ENCODE results near the gene ANO9.

The ANO9 gene

GRCh38 chr11:451738-452137, 9.9 kb upstream of the ANO9 start:
- H3K27me3 ChIP-seq (ENCODE audit: control insufficient read depth, insufficient read depth, low read length), result no peaks in the 10 kb centered on the region
- peaks cover 29% of the 10 kb centered on the region for H3K4me1 ChIP-seq (ENCODE audit: control insufficient read depth, insufficient read depth, low read length)
- H3K9ac ChIP-seq (ENCODE audit: low read depth, low read length), result no peak overlapping the region
- H3K9me3 ChIP-seq (ENCODE audit: control insufficient read depth, insufficient read depth, low read length), result no peaks in the 10 kb centered on the region
- H3K36me3 ChIP-seq (ENCODE audit: control insufficient read depth, insufficient read depth, low read length), result peaks cover 22% of the 10 kb centered on the region
- no peak overlapping the region for H3K27ac ChIP-seq (ENCODE audit: low read depth, low read length)
- peak overlapping the region; percentile 93; the same call in 1 of the 2 replicates for H3K4me3 ChIP-seq (ENCODE audit: low read depth, low read length)

DNA sequence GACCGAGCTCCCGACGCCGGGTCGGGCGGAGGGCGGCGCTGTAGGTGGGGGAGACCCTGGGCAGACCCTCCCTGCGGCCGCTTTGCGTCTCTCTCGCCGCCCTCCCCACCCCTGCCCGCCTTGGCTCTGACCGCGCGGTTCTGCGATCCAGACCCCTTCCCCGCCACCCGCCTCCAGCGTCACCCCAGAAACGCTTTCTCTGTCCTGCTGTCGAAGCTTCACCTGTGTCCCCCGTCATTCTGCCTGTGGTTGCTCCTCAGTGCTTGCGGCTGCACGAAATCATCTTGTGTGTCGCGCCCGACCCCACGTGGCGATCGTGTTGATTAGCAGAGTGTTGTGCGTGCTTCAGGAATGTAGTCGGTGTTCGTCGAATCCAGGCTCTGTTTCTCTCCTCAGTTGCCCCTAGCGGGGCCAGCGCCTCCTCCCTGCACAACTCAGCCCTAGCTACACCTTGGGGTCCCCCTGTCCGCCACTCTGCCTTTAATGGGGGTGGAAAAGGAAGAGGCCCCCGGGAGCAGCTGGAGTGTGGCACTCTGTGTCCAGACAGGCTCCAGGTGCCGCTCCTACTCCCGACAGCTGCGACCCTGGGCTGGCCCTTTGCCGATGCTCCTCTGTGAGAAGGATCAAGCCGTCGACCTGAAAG, 9.1 kb upstream of the ANO9 start:
- H3K27me3 ChIP-seq (ENCODE audit: control insufficient read depth, insufficient read depth, low read length), result no peaks in the 10 kb centered on the region
- peak overlapping the region; percentile 93 for H3K4me3 ChIP-seq (ENCODE audit: low read depth, low read length)
- H3K9me3 ChIP-seq (ENCODE audit: control insufficient read depth, insufficient read depth, low read length), result no peaks in the 10 kb centered on the region
- H3K36me3 ChIP-seq (ENCODE audit: control insufficient read depth, insufficient read depth, low read length), result peaks cover 22% of the 10 kb centered on the region
- peak overlapping the region; percentile 63 for H3K9ac ChIP-seq (ENCODE audit: low read depth, low read length)
- H3K4me1 ChIP-seq (ENCODE audit: control insufficient read depth, insufficient read depth, low read length), result peaks cover 22% of the 10 kb centered on the region; the same call in 1 of the 2 replicates
- H3K27ac ChIP-seq (ENCODE audit: low read depth, low read length), result no peak overlapping the region

DNA sequence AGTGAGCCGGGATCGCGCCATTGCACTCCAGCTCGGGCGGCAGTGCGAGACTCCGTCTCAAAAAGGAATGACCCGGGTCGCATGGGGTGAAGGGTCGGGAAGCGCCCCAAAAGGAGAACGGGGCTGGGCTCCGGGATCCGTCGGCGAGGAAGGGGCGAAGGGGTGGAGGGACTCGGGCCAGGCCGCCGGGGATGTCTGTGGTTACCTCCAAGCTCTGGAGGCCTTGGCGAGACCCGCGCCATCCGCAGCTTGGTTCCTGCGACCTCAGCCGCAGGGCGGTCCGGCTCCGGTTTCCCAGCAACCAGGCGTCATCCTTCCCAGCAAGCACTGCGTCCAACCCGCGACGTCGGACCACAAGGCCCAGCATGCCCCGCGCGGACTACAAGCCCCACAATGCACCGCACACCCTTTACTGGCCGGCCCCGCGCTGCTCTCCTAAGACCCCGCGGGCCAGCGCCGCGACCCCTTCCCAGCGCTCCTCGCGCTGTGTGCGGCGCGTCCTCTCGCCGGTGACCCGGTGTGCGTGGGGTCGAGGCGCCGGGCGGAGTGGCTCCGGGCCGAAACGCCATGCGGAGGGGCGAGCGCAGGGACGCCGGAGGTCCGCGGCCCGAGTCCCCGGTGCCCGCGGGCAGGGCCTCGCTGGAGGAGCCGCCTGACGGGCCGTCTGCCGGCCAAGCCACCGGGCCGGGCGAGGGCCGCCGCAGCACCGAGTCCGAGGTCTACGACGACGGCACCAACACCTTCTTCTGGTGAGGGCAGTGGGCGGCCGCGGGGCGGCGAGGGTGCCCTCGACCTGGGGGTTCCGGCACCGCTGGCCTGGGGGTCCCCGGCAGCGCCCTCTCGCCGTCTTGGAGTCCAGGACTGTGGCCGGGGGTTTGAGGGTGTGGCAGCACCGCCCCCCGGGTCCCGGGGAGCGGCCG, 8.3 kb upstream of the ANO9 start, which contains the start of gene PTDSS2:
Gene PTDSS2 (plus strand): TSS at position 391 of the 920 bp plus-strand sequence. CDS start 177 bp downstream, at position 568.
- Histone ChIP-seq H3K4me1 (ENCODE audit: control insufficient read depth, insufficient read depth, low read length) (peaks cover 14% of the 10 kb centered on the region; the same call in 1 of the 2 replicates), H3K27ac (ENCODE audit: low read depth, low read length) (peak within 1 kb of the TSS; percentile 86), H3K4me3 (ENCODE audit: low read depth, low read length) (peak within 1 kb of the TSS; percentile 93), H3K27me3 (ENCODE audit: control insufficient read depth, insufficient read depth, low read length) (no peaks in the 10 kb centered on the region), H3K9ac (ENCODE audit: low read depth, low read length) (peak within 1 kb of the TSS; percentile 67), H3K9me3 (ENCODE audit: control insufficient read depth, insufficient read depth, low read length) (no peaks in the 10 kb centered on the region), H3K36me3 (ENCODE audit: control insufficient read depth, insufficient read depth, low read length) (peaks cover 22% of the 10 kb centered on the region)

DNA sequence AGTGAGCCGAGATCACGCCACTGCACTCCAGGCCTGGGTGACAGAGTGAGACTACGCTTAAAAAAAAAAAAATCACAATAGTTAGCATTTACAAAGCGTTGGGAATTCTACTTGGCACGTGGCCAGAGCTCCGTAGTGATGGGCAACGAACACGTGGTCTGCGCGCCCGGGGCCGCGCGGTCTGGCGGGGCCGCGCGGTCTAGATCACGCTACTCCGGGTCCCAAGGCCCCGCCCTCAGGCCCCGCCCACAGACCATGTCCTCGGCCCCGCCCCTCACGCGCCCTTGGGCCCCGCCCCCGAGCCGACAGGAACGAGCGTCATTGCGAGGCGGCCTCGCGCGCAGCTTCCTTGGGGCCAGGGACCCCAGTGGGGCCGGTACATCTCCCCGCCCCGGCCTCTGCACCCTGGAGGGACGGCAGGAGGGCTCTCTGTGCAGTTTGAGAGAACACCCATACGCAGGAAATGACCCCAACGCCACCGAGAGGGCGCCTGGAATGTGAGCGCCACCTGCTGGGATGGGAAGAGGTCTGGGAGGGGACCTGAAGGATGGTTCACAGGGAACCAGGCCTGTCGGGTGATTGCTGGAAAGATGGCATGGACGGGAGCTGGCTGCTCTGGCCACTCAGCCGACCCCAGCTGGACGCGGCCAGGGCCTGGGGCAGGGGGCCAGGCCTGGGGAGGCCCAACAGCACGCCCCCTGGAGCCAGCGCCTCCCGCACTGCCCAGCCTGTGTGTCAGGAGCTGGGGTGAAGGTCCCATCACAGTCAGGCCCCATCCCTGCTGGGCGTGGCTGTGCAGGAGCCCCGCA, 6.3 kb upstream of the ANO9 start:
- peaks cover 12% of the 10 kb centered on the region for H3K36me3 ChIP-seq (ENCODE audit: control insufficient read depth, insufficient read depth, low read length)
- H3K27me3 ChIP-seq (ENCODE audit: control insufficient read depth, insufficient read depth, low read length), result no peaks in the 10 kb centered on the region
- peak overlapping the region; percentile 88 for H3K27ac ChIP-seq (ENCODE audit: low read depth, low read length)
- peaks cover 9% of the 10 kb centered on the region; the same call in 1 of the 2 replicates for H3K4me1 ChIP-seq (ENCODE audit: control insufficient read depth, insufficient read depth, low read length)
- H3K4me3 ChIP-seq (ENCODE audit: low read depth, low read length), result peak overlapping the region; percentile 86
- peak overlapping the region; percentile 56; the same call in 1 of the 2 replicates for H3K9ac ChIP-seq (ENCODE audit: low read depth, low read length)
- H3K9me3 ChIP-seq (ENCODE audit: control insufficient read depth, insufficient read depth, low read length), result no peaks in the 10 kb centered on the region

GRCh38 chr11:446891-447290, 5.1 kb upstream of the ANO9 start:
- Histone ChIP-seq H3K36me3 (ENCODE audit: control insufficient read depth, insufficient read depth, low read length) (peaks cover under 1% of the 10 kb centered on the region; the same call in 1 of the 2 replicates), H3K4me1 (ENCODE audit: control insufficient read depth, insufficient read depth, low read length) (peaks cover 9% of the 10 kb centered on the region; the same call in 1 of the 2 replicates), H3K27me3 (ENCODE audit: control insufficient read depth, insufficient read depth, low read length) (no peaks in the 10 kb centered on the region), H3K4me3 (ENCODE audit: low read depth, low read length) (no peak overlapping the region), H3K27ac (ENCODE audit: low read depth, low read length) (no peak overlapping the region), H3K9ac (ENCODE audit: low read depth, low read length) (no peak overlapping the region), H3K9me3 (ENCODE audit: control insufficient read depth, insufficient read depth, low read length) (no peaks in the 10 kb centered on the region)

DNA sequence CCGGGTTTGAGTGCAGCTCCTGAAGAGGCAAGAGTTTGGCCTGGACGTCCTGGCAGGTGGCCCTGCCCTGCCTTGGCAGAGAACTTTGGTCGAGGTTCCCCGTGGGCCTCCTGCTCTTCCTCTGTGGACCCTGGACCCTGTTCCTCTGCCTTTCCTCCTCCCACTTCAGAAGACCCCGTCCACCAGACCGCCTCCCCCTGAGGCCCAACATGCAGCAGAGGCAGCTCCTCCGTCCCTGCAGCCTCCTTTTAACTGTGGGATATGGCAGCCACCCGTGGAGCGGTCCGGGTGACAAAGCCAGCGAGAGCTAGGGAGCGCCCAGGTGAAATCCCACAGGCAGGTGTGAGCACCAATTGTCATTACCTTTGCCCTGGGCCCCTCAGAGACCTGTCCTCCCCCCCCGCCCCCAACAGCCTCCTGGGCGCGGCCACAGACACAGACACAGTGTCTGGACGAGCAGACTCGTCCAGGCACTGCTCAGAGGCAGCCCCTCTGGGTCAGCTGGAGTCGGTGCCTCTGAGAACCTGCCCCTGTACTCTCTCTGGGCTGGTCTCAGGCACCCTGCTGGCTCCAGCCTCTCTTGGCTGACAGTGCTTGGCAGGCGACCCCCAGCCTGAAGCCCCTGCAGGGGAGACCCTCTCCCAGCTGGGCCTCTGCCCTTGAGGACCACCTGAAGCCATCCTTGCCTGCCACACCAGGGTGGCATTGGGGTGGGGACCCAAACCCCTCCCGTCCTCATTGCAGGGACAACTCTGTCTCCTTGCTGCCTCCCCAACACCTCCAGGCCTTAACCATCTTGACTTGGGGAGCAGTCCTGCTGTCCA, 4.2 kb upstream of the ANO9 start:
- H3K27ac ChIP-seq (ENCODE audit: low read depth, low read length), result no peak overlapping the region
- no peaks in the 10 kb centered on the region for H3K36me3 ChIP-seq (ENCODE audit: control insufficient read depth, insufficient read depth, low read length)
- H3K4me3 ChIP-seq (ENCODE audit: low read depth, low read length), result no peak overlapping the region
- H3K27me3 ChIP-seq (ENCODE audit: control insufficient read depth, insufficient read depth, low read length), result no peaks in the 10 kb centered on the region
- no peaks in the 10 kb centered on the region for H3K9me3 ChIP-seq (ENCODE audit: control insufficient read depth, insufficient read depth, low read length)
- H3K4me1 ChIP-seq (ENCODE audit: control insufficient read depth, insufficient read depth, low read length), result peaks cover 3% of the 10 kb centered on the region; the same call in 1 of the 2 replicates
- no peak overlapping the region for H3K9ac ChIP-seq (ENCODE audit: low read depth, low read length)

DNA sequence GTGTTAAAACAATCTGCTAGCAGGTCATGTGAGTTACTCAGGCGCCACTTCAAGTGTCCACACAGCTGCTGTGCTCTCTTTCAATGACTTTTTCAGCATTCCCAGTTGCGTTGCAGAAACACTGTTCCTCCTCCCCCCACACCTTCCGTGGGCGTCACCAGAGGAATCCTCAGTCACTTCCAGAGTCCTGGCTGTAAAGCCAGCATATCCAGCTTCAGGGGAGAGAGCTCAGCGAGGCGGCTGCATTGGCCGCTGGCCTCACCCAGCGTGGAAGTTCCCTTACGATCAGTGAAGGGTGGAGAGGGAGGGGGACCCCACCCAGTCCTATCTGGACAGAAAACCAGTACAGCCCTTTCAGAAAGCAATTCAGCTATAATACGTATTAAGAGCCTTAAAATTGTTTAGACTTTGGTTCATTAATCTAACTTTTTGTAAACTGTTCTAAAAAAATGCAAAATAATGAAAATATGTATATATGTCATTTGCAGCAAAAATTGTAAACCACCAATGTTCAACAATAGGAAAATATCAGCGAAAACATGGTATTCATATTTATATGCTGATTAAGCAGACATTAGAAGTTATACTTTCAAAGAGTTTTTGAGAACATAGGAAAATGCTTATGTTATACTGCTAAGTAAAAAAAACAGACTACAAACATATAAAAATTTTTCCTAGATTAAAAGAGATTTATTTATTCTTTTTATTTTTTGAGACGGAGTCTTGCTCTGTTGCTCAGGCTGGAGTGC, 2.8 kb upstream of the ANO9 start:
- Histone ChIP-seq H3K9ac (ENCODE audit: low read depth, low read length) (no peak overlapping the region), H3K9me3 (ENCODE audit: control insufficient read depth, insufficient read depth, low read length) (no peaks in the 10 kb centered on the region), H3K36me3 (ENCODE audit: control insufficient read depth, insufficient read depth, low read length) (no peaks in the 10 kb centered on the region), H3K4me1 (ENCODE audit: control insufficient read depth, insufficient read depth, low read length) (peaks cover 3% of the 10 kb centered on the region; the same call in 1 of the 2 replicates), H3K27ac (ENCODE audit: low read depth, low read length) (no peak overlapping the region), H3K4me3 (ENCODE audit: low read depth, low read length) (no peak overlapping the region), H3K27me3 (ENCODE audit: control insufficient read depth, insufficient read depth, low read length) (no peaks in the 10 kb centered on the region)

- Histone ChIP-seq H3K27me3 (ENCODE audit: control insufficient read depth, insufficient read depth, low read length) (no peaks in the 10 kb centered on the region), H3K27ac (ENCODE audit: low read depth, low read length) (no peak overlapping the region), H3K4me3 (ENCODE audit: low read depth, low read length) (no peak overlapping the region), H3K36me3 (ENCODE audit: control insufficient read depth, insufficient read depth, low read length) (no peaks in the 10 kb centered on the region), H3K4me1 (ENCODE audit: control insufficient read depth, insufficient read depth, low read length) (peaks cover 1% of the 10 kb centered on the region; the same call in 1 of the 2 replicates), H3K9me3 (ENCODE audit: control insufficient read depth, insufficient read depth, low read length) (no peaks in the 10 kb centered on the region), H3K9ac (ENCODE audit: low read depth, low read length) (no peak overlapping the region)
Measured at GRCh38 chr11:443542-444199, 1.9 kb upstream of the ANO9 start.

DNA sequence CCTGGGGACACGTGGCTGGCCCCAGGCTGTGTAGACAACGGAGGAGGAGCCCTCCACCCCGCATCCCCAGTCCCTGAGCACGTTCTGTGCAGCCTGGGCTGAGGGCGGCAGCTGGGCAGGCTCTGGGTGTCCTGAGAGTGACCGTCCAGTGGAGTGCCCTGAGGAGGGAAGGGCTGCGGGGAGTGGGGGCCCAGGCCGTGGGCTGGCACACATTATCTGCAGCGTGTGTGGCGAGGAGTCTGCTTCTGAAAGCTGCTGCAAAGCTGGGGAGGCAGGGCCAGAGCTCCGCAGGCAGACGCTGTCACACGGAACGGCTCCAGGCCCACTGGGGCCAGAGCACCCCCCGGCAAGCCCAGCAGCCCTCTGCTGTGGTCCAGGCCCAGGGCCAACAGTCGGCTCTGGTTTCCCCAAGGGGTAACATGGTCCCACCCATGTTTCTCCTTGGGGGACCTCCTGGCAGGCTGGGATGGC, 835 bp upstream of the ANO9 start:
- Histone ChIP-seq H3K9ac (ENCODE audit: low read depth, low read length) (no peak overlapping the region), H3K27ac (ENCODE audit: low read depth, low read length) (no peak overlapping the region), H3K4me3 (ENCODE audit: low read depth, low read length) (no peak overlapping the region), H3K9me3 (ENCODE audit: control insufficient read depth, insufficient read depth, low read length) (no peaks in the 10 kb centered on the region), H3K27me3 (ENCODE audit: control insufficient read depth, insufficient read depth, low read length) (no peaks in the 10 kb centered on the region), H3K36me3 (ENCODE audit: control insufficient read depth, insufficient read depth, low read length) (no peaks in the 10 kb centered on the region), H3K4me1 (ENCODE audit: control insufficient read depth, insufficient read depth, low read length) (no peaks in the 10 kb centered on the region; the same call in 1 of the 2 replicates)

Data from HUES48 (cell line).